ENCODE results near the gene AKAP9.
"Not testable (repeated sequence)": the region's sequence is repeated elsewhere in the genome, so short reads cannot be mapped to it uniquely, and the experiment has no call there.

The AKAP9 gene

GRCh38 chr7:92143192-92143880 is 202.7 kb downstream of the AKAP9 start:
- not testable (repeated sequence) for DNase-seq, H3K4me3 Mint-ChIP-seq, H3K27me3 Mint-ChIP-seq, ATAC-seq, H3K9me3 Mint-ChIP-seq, H3K27ac Mint-ChIP-seq, H3K4me1 Mint-ChIP-seq

- no peak overlapping the region for H3K27ac Mint-ChIP-seq
- no peaks in the 10 kb centered on the region for H3K27me3 Mint-ChIP-seq
- DNase-seq (no peak), ATAC-seq (no peak)
- no peaks in the 10 kb centered on the region for H3K4me1 Mint-ChIP-seq
- H3K4me3 Mint-ChIP-seq: no peak overlapping the region
- H3K9me3 Mint-ChIP-seq: no peaks in the 10 kb centered on the region
These were observed 209.1 kb downstream of the AKAP9 start for GRCh38 chr7:92149736-92150239.

- DNase-seq: no peak
- Mint-ChIP-seq H3K27ac (no peak overlapping the region), H3K27me3 (no peaks in the 10 kb centered on the region), H3K4me3 (no peak overlapping the region), H3K9me3 (no peaks in the 10 kb centered on the region), H3K4me1 (no peaks in the 10 kb centered on the region)
- no peak for ATAC-seq
These were observed 209.9 kb downstream of the AKAP9 start for GRCh38 chr7:92150450-92151017.

GRCh38 chr7:92155108-92155739 is 214.6 kb downstream of the AKAP9 start:
- Mint-ChIP-seq H3K9me3 (no peaks in the 10 kb centered on the region), H3K27ac (no peak overlapping the region), H3K4me1 (peaks cover 7% of the 10 kb centered on the region), H3K27me3 (no peaks in the 10 kb centered on the region), H3K4me3 (no peak overlapping the region)
- no peak for DNase-seq
- ATAC-seq: no peak

GRCh38 chr7:92156990-92157389 is 216.3 kb downstream of the AKAP9 start:
- peaks cover 7% of the 10 kb centered on the region for H3K4me1 Mint-ChIP-seq
- no peak for ATAC-seq

GRCh38 chr7:92158660-92159575 is 218.3 kb downstream of the AKAP9 start:
- no peaks in the 10 kb centered on the region for H3K9me3 Mint-ChIP-seq
- H3K4me3 Mint-ChIP-seq: no peak overlapping the region
- ATAC-seq (peak; percentile 62), DNase-seq (no peak)
- H3K27me3 Mint-ChIP-seq: no peaks in the 10 kb centered on the region
- peaks cover 7% of the 10 kb centered on the region for H3K4me1 Mint-ChIP-seq
- no peak overlapping the region for H3K27ac Mint-ChIP-seq

More at GRCh38 chr7:92156990-92157389, 216.3 kb downstream of the AKAP9 start:
- no peak overlapping the region for H3K4me3 Mint-ChIP-seq
- no peaks in the 10 kb centered on the region for H3K9me3 Mint-ChIP-seq
- DNase-seq: no peak
- H3K27ac Mint-ChIP-seq: no peak overlapping the region
- no peaks in the 10 kb centered on the region for H3K27me3 Mint-ChIP-seq

All from stimulated activated naive CD8-positive, alpha-beta T cell treated with anti-CD3 and anti-CD28 coated beads, Interleukin-15, amount 100 ng/mL, for 72 hours (primary cell).